Neural progenitor cell (in vitro differentiated cells): ENCODE results near the gene NKD1. TPM values are rescaled to one million over a fixed set of nuclear protein-coding genes. Genes with fewer than 3 reads are reported as not detected.

Source experiments
- DNase-seq: peaks from one replicate; pipeline ENCODE4 v3.0.0-alpha.2; 2016; ENCODE audit warnings: low spot score
- H2AFZ ChIP-seq: fragments of 200-600 bp; sonication (generic); replicated peaks from 2 replicates; pipeline ENCODE4 v1.6.1; 2016; ENCODE audit warnings: antibody characterized with exemption
- H3F3A ChIP-seq: fragments of 200-600 bp; sonication (generic); 2 replicates; pipeline ENCODE4 v1.6.1; 2016; ENCODE audit warnings: antibody characterized with exemption, low read depth
- H3K27ac ChIP-seq: fragments of 200-600 bp; sonication (generic); 2 replicates; pipeline ENCODE4 v1.5.1; 2016; ENCODE audit warnings: mild to moderate bottlenecking
- H3K27me3 ChIP-seq: fragments of 200-600 bp; sonication (generic); 2 replicates; pipeline ENCODE4 v1.6.1; 2016; ENCODE audit warnings: mild to moderate bottlenecking, moderate library complexity
- H3K36me3 ChIP-seq: fragments of 200-600 bp; sonication (generic); 2 replicates; pipeline ENCODE4 v1.5.1; 2016
- H3K4me1 ChIP-seq: fragments of 200-600 bp; sonication (generic); 2 replicates; pipeline ENCODE4 v1.6.1; 2016; ENCODE audit warnings: mixed run types
- H3K4me2 ChIP-seq: fragments of 200-600 bp; sonication (generic); 2 replicates; pipeline ENCODE4 v1.6.1; 2016
- H3K4me3 ChIP-seq: fragments of 200-600 bp; sonication (generic); 2 replicates; pipeline ENCODE4 v1.5.1; 2016
- H3K79me2 ChIP-seq: fragments of 200-600 bp; sonication (generic); 2 replicates; pipeline ENCODE4 v1.6.1; 2016; ENCODE audit warnings: low read depth
- H3K9ac ChIP-seq: fragments of 200-600 bp; sonication (generic); 2 replicates; pipeline ENCODE4 v1.6.1; 2016
- H3K9me3 ChIP-seq: fragments of 200-600 bp; sonication (generic); 2 replicates; pipeline ENCODE4 v1.5.1; 2016; ENCODE audit warnings: low read depth
- H4K20me1 ChIP-seq: fragments of 200-600 bp; sonication (generic); 2 replicates; pipeline ENCODE4 v1.6.1; 2016; ENCODE audit warnings: low read depth
- H3K27ac Mint-ChIP-seq: 3 replicates; pipeline ENCODE4 v1.8.0; 2021; ENCODE audit warnings: mixed read lengths
- H3K27me3 Mint-ChIP-seq: 2 replicates; pipeline ENCODE4 v1.8.0; 2022; ENCODE audit warnings: low read depth, mild to moderate bottlenecking, inconsistent platforms, moderate library complexity, mixed read lengths; ENCODE audit not compliant: insufficient read depth
- H3K36me3 Mint-ChIP-seq: 3 replicates; pipeline ENCODE4 v1.8.0; 2021; ENCODE audit warnings: mixed read lengths
- H3K4me1 Mint-ChIP-seq: 3 replicates; pipeline ENCODE4 v1.8.0; 2021; ENCODE audit warnings: mixed read lengths
- H3K4me3 Mint-ChIP-seq: 3 replicates; pipeline ENCODE4 v1.8.0; 2021; ENCODE audit warnings: mild to moderate bottlenecking, moderate library complexity, mixed read lengths
- H3K9me3 Mint-ChIP-seq: 3 replicates; pipeline ENCODE4 v1.8.0; 2020; ENCODE audit warnings: mixed read lengths
- EZH2 ChIP-seq: fragments of 200-600 bp; sonication (generic); IDR thresholded peaks from 2 replicates; pipeline ENCODE4 v1.6.1; 2017; ENCODE audit warnings: antibody characterized with exemption, mild to moderate bottlenecking, moderate library complexity
- EZH2phosphoT487 ChIP-seq: fragments of 200-600 bp; sonication (generic); IDR thresholded peaks from 2 replicates; pipeline ENCODE4 v1.6.1; 2017; ENCODE audit warnings: antibody characterized with exemption
- total RNA-seq: library from RNA; depleted of rRNA; stranded (reverse); fragments of >200 nt; gene quantifications from 2 replicates; pipeline ENCODE4 v1.2.3, GENCODE V29; 2015; ENCODE audit warnings: low replicate concordance
- TF ChIP-seq, protein P1 (sequence below): fragments of 200-600 bp; sonication (generic); IDR thresholded peaks from 2 replicates; pipeline ENCODE4 v1.5.1; 2017; ENCODE audit warnings: antibody characterized with exemption, mild to moderate bottlenecking

NKD1 gene
- total RNA-seq, 1 donor from 2014 or later, result 5.3 TPM

DNA sequence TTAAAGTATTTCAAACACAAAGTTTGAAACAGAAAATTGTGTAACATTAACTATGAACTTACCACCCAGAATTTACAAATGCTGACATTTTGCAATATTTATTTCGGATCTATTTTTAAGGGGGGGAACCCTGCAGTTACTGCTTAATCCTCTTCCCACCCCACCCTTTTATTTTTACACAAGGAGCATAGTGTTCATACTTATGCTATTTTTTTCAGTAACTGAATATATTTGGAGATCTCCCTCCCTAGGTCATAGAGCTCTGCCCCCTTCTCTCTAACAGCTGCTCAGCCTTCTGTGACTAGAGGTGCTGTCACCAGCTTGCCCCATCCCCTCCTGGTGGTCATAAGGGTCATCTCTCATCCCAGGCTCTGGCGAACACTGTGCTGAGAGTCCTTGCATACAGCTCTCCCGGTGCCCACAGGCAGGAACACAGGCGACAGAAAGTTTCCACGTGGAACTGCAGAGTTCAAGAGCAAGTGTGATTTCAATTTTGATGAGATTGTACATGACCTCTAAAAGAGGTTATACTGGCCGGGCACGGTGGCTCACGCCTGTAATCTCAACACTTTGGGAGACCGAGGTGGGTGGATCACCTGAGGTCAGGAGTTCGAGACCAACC lies 88.7 kb downstream of the NKD1 start:
- Histone ChIP-seq H3K9ac (no peak overlapping the region), H3K79me2 (no peaks in the 10 kb centered on the region), H3K4me3 (no peak overlapping the region), H4K20me1 (no peaks in the 10 kb centered on the region), H2AFZ (no peak overlapping the region), H3F3A (no peaks in the 10 kb centered on the region), H3K36me3 (no peaks in the 10 kb centered on the region), H3K4me1 (no peaks in the 10 kb centered on the region), H3K9me3 (no peaks in the 10 kb centered on the region), H3K4me2 (no peak overlapping the region), H3K27ac (no peak overlapping the region), H3K27me3 (no peaks in the 10 kb centered on the region)
- Mint-ChIP-seq H3K4me3 (no peak overlapping the region), H3K4me1 (peaks cover 22% of the 10 kb centered on the region), H3K9me3 (no peaks in the 10 kb centered on the region), H3K36me3 (peaks cover 17% of the 10 kb centered on the region), H3K27me3 (peaks cover 3% of the 10 kb centered on the region), H3K27ac (no peak overlapping the region)
- DNase-seq, result no peak
- TF ChIP-seq EZH2, result no peak
- TF ChIP-seq EZH2phosphoT487, result no peak
- TF ChIP-seq, protein P1, sequence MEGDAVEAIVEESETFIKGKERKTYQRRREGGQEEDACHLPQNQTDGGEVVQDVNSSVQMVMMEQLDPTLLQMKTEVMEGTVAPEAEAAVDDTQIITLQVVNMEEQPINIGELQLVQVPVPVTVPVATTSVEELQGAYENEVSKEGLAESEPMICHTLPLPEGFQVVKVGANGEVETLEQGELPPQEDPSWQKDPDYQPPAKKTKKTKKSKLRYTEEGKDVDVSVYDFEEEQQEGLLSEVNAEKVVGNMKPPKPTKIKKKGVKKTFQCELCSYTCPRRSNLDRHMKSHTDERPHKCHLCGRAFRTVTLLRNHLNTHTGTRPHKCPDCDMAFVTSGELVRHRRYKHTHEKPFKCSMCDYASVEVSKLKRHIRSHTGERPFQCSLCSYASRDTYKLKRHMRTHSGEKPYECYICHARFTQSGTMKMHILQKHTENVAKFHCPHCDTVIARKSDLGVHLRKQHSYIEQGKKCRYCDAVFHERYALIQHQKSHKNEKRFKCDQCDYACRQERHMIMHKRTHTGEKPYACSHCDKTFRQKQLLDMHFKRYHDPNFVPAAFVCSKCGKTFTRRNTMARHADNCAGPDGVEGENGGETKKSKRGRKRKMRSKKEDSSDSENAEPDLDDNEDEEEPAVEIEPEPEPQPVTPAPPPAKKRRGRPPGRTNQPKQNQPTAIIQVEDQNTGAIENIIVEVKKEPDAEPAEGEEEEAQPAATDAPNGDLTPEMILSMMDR, result no peak

DNA sequence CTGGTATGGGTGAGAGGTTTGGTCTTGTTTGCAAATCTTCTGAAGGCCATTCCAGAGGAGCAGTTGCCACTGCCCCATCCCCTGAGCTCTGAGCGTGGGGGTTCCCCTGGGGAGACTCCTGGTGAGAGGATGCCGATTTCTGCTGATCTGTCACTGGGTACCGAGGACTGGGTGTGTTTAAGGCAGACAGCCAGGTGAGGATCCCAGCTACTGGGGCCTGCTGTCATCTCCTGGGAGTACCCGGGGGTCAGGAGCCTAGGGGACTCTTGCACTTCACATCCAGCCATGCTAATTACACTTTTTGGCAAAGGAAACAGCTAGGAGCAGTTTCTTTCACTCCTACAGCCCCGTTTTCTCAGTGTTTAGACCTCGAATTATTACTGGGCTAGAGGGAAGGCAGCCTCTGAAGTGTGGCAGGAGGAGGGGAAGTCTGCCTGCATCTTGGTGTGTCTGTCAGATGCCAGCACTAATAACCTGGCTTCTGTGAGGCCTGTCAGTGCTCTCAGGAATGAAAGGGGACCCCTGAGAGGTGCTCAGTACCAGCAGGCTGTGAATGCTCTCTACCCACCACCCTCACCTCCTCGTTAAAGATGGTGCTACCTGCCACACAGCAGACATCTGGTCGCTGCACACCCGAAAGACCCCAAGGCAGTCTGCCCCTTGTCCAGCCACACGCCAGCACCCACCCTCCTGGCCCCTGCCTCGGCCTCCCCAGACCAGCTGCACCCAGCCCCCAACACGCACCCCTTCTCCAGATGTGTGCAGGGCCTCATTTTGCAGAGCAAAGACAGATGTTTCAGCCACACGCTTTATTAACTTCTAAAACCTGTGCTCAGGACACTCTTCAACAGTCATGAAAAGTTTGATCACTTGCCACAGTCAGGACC lies 89.8 kb downstream of the NKD1 start:
- no peaks in the 10 kb centered on the region for H3F3A ChIP-seq
- no peaks in the 10 kb centered on the region for H4K20me1 ChIP-seq
- no peak overlapping the region for H2AFZ ChIP-seq
- Mint-ChIP-seq H3K4me1 (peaks cover 22% of the 10 kb centered on the region), H3K36me3 (peaks cover 12% of the 10 kb centered on the region), H3K9me3 (no peaks in the 10 kb centered on the region), H3K4me3 (no peak overlapping the region), H3K27ac (no peak overlapping the region), H3K27me3 (peaks cover 5% of the 10 kb centered on the region)
- no peak for TF ChIP-seq EZH2
- TF ChIP-seq, protein P1, result no peak
- no peak for TF ChIP-seq EZH2phosphoT487
- no peaks in the 10 kb centered on the region for H3K36me3 ChIP-seq
- no peak overlapping the region for H3K9ac ChIP-seq
- H3K4me2 ChIP-seq, result no peak overlapping the region
- H3K27me3 ChIP-seq, result no peaks in the 10 kb centered on the region
- no peak overlapping the region for H3K27ac ChIP-seq
- DNase-seq, result no peak
- no peaks in the 10 kb centered on the region for H3K79me2 ChIP-seq
- no peaks in the 10 kb centered on the region for H3K9me3 ChIP-seq
- H3K4me1 ChIP-seq, result no peaks in the 10 kb centered on the region
- H3K4me3 ChIP-seq, result no peak overlapping the region

- TF ChIP-seq, protein P1, result no peak
- no peak for TF ChIP-seq EZH2
- no peak for TF ChIP-seq EZH2phosphoT487
- Mint-ChIP-seq H3K36me3 (peaks cover 19% of the 10 kb centered on the region), H3K4me3 (no peak overlapping the region), H3K27ac (peak overlapping the region; percentile 72), H3K9me3 (no peaks in the 10 kb centered on the region), H3K27me3 (peaks cover 6% of the 10 kb centered on the region), H3K4me1 (peaks cover 33% of the 10 kb centered on the region)
- H3K9me3 ChIP-seq, result no peaks in the 10 kb centered on the region
- H3F3A ChIP-seq, result no peaks in the 10 kb centered on the region
- H3K79me2 ChIP-seq, result no peaks in the 10 kb centered on the region
- H3K27ac ChIP-seq, result no peak overlapping the region
- no peak overlapping the region for H2AFZ ChIP-seq
- DNase-seq, result no peak
- H3K36me3 ChIP-seq, result no peaks in the 10 kb centered on the region
- H3K4me2 ChIP-seq, result no peak overlapping the region
- H3K4me3 ChIP-seq, result no peak overlapping the region
- H4K20me1 ChIP-seq, result no peaks in the 10 kb centered on the region
- no peaks in the 10 kb centered on the region for H3K27me3 ChIP-seq
- no peaks in the 10 kb centered on the region for H3K4me1 ChIP-seq
- no peak overlapping the region for H3K9ac ChIP-seq
Observed at GRCh38 chr16:50638816-50639670, 90.8 kb downstream of the NKD1 start.
